Sigmoid colon (tissue), 7 donors: Measurements from ENCODE around the gene CAB39L. TPM values are rescaled to one million over a fixed set of nuclear protein-coding genes. Genes with fewer than 3 reads are reported as not detected.

Experiments used
- DNase-seq: peaks from one replicate; pipeline ENCODE4 v3.0.0-alpha.2; 2019
- H3K27ac ChIP-seq, 4 donors: fragments of 200-600 bp; sonication (generic); one replicate each; pipeline ENCODE4 v1.5.1; 2016 to 2019; ENCODE audit warnings: mild to moderate bottlenecking in 1 of 4
- H3K27me3 ChIP-seq, 3 donors: fragments of 200-600 bp; sonication (generic); one replicate each; pipeline ENCODE4 v1.5.1; 2019; ENCODE audit warnings: mild to moderate bottlenecking in 1 of 3
- H3K36me3 ChIP-seq, 4 donors: fragments of 200-600 bp; sonication (generic); one replicate each; pipeline ENCODE4 v1.5.1; 2016 to 2019
- H3K4me1 ChIP-seq, 4 donors: fragments of 200-600 bp; sonication (generic); one replicate each; pipeline ENCODE4 v1.5.1; 2017 to 2019
- H3K4me3 ChIP-seq, 4 donors: fragments of 200-600 bp; sonication (generic); one replicate each; pipeline ENCODE4 v1.5.1; 2017 to 2019; ENCODE audit warnings: mild to moderate bottlenecking in 2 of 4, moderate library complexity in 1 of 4
- H3K9me3 ChIP-seq, 4 donors: fragments of 200-600 bp in 3 of 4; sonication (generic) in 3 of 4; one replicate each; pipeline versions ENCODE4 v1.5.1 to v1.6.1; 2013 to 2019
- CTCF ChIP-seq, 4 experiments: fragments of 450-650 bp in 3 of 4; fragments of 200-600 bp in 1 of 4; IDR thresholded peaks; one replicate each; pipeline ENCODE4 v1.5.1; 2016 to 2019; ENCODE audit warnings: antibody characterized with exemption in 4 of 4, mild to moderate bottlenecking in 3 of 4, moderate library complexity in 2 of 4
- EP300 ChIP-seq, 4 donors: sonication (generic); formaldehyde crosslinking; IDR thresholded peaks; one replicate each; pipeline ENCODE4 v1.6.1; 2017; ENCODE audit warnings: antibody characterized with exemption in 4 of 4
- POLR2A ChIP-seq, 2 donors: fragments of 450-650 bp; IDR thresholded peaks; one replicate each; pipeline ENCODE4 v1.6.1; 2016; ENCODE audit warnings: antibody characterized with exemption in 2 of 2, mild to moderate bottlenecking in 2 of 2, moderate library complexity in 2 of 2
- POLR2AphosphoS5 ChIP-seq, 4 donors: sonication (generic); formaldehyde crosslinking; IDR thresholded peaks; one replicate each; pipeline ENCODE4 v1.6.1; 2017; ENCODE audit warnings: antibody characterized with exemption in 4 of 4
- WGBS, 2 donors: extraction: QIAGEN DNeasy Blood & Tissue Kit; methylation state at CpG; one replicate each; pipeline ENCODE4 v1.1.7; 2013; 5-methylcytosine and 5-hydroxymethylcytosine counted together
- intact Hi-C: fragments of 100-400 bp; cut with DNase I; formaldehyde crosslinking; loops from one replicate; pipeline ENCODE4 v1.15.1; 2023
- polyA plus RNA-seq, 3 donors: library from polyadenylated mRNA; stranded (reverse); fragments of 200-250 nt; gene quantifications; one replicate each; pipeline ENCODE4 v1.2.3, GENCODE V29; 2013
- total RNA-seq, 4 donors: library from RNA; depleted of rRNA; stranded (reverse); fragments of >200 nt; gene quantifications; one replicate each; pipeline ENCODE4 v1.1.0, GENCODE V29; 2016
- donor health status: healthy with polysubstance abuse.
- donor health status: Bipolar disorder and iron deficiency.
- donor health status: healthy.

CAB39L gene
- total and polyA plus RNA-seq, 7 donors = 5.5 to 180 (median 121) TPM

GRCh38 chr13:49343731-49344130 lies 100.1 kb downstream of the CAB39L start:
- whole genome bisulfite sequencing, 2 donors = 32 to 63% methylated on average over 2 of the region's 2 CpGs
- H3K36me3 ChIP-seq = peaks cover 0 to 81% (median 12%) of the 10 kb centered on the region in 4 donors
- H3K27me3 ChIP-seq = no peaks in the 10 kb centered on the region
- H3K4me1 ChIP-seq = peaks cover 0 to 8% (median 0%) of the 10 kb centered on the region in 4 donors
- intact Hi-C loops = no loop called here
- H3K9me3 ChIP-seq = no peaks in the 10 kb centered on the region
- no peak overlapping the region for H3K27ac ChIP-seq
- TF ChIP-seq CTCF (IDR thresholded peaks at IDR 0.05) (no peak), EP300 (IDR thresholded peaks at IDR 0.05) (no peak), POLR2AphosphoS5 (IDR thresholded peaks at IDR 0.05) (no peak)
- DNase-seq = no peak
- no peak overlapping the region for H3K4me3 ChIP-seq

GRCh38 chr13:49343255-49343654 lies 100.6 kb downstream of the CAB39L start:
- no peak for DNase-seq
- H3K9me3 ChIP-seq = no peaks in the 10 kb centered on the region
- no peak overlapping the region for H3K27ac ChIP-seq
- intact Hi-C loops = no loop called here
- peaks cover 0 to 8% (median 0%) of the 10 kb centered on the region in 4 donors for H3K4me1 ChIP-seq
- TF ChIP-seq POLR2A (IDR thresholded peaks at IDR 0.05) = no peak
- TF ChIP-seq CTCF (IDR thresholded peaks at IDR 0.05) = no peak
- TF ChIP-seq POLR2AphosphoS5 (IDR thresholded peaks at IDR 0.05) = no peak
- TF ChIP-seq EP300 (IDR thresholded peaks at IDR 0.05) = no peak
- H3K27me3 ChIP-seq = no peaks in the 10 kb centered on the region
- H3K36me3 ChIP-seq = peaks cover 0 to 80% (median 13%) of the 10 kb centered on the region in 4 donors
- no peak overlapping the region for H3K4me3 ChIP-seq
- 89 to 91% methylated on average over 3 of the region's 3 CpGs for WGBS, 2 donors

- Histone ChIP-seq H3K9me3 (no peaks in the 10 kb centered on the region), H3K4me3 (no peak overlapping the region), H3K27me3 (no peaks in the 10 kb centered on the region), H3K27ac (no peak overlapping the region), H3K4me1 (peaks cover 0 to 8% (median 0%) of the 10 kb centered on the region in 4 donors), H3K36me3 (peaks cover 0 to 73% (median 13%) of the 10 kb centered on the region in 4 donors)
- DNase-seq = no peak
- TF ChIP-seq EP300 (IDR thresholded peaks at IDR 0.05) (no peak), POLR2AphosphoS5 (IDR thresholded peaks at IDR 0.05) (no peak), CTCF (IDR thresholded peaks at IDR 0.05) (no peak), POLR2A (IDR thresholded peaks at IDR 0.05) (no peak)
- intact Hi-C loops = no loop called here
- 95% methylated on average over 2 of the region's 2 CpGs for WGBS, 2 donors
These were observed 101.4 kb downstream of the CAB39L start for GRCh38 chr13:49342454-49342853.

- peaks cover 0 to 73% (median 17%) of the 10 kb centered on the region in 4 donors for H3K36me3 ChIP-seq
These were observed 101.9 kb downstream of the CAB39L start for GRCh38 chr13:49341941-49342340.

GRCh38 chr13:49341517-49341916 lies 102.3 kb downstream of the CAB39L start:
- TF ChIP-seq POLR2AphosphoS5 (IDR thresholded peaks at IDR 0.05) (no peak), POLR2A (IDR thresholded peaks at IDR 0.05) (no peak), EP300 (IDR thresholded peaks at IDR 0.05) (no peak), CTCF (IDR thresholded peaks at IDR 0.05) (no peak)
- Histone ChIP-seq H3K27me3 (no peaks in the 10 kb centered on the region), H3K36me3 (peaks cover 0 to 76% (median 18%) of the 10 kb centered on the region in 4 donors), H3K4me3 (no peak overlapping the region), H3K27ac (no peak overlapping the region), H3K4me1 (peaks cover 0 to 8% (median 0%) of the 10 kb centered on the region in 4 donors), H3K9me3 (no peaks in the 10 kb centered on the region)
- intact Hi-C loops = no loop called here
- no peak for DNase-seq
- 93 to 95% methylated on average over 3 of the region's 3 CpGs for WGBS, 2 donors

More at GRCh38 chr13:49341941-49342340, 101.9 kb downstream of the CAB39L start:
- H3K27me3 ChIP-seq = no peaks in the 10 kb centered on the region
- no peak for DNase-seq
- intact Hi-C loops = no loop called here
- no peak overlapping the region for H3K27ac ChIP-seq
- TF ChIP-seq EP300 (IDR thresholded peaks at IDR 0.05) = no peak
- H3K4me3 ChIP-seq = no peak overlapping the region
- peaks cover 0 to 8% (median 0%) of the 10 kb centered on the region in 4 donors for H3K4me1 ChIP-seq
- no peaks in the 10 kb centered on the region for H3K9me3 ChIP-seq
